Body of pancreas (tissue), 4 donors: ENCODE data around the gene NTMT1. TPM values are rescaled to one million over a fixed set of nuclear protein-coding genes. Genes with fewer than 3 reads are reported as not detected.

Source experiments
- ATAC-seq: fragments of 150-250 bp; one replicate; pipeline ENCODE4 v1.9.1; 2016
- DNase-seq, 4 donors: peaks; one replicate each; pipeline ENCODE4 v3.0.0-alpha.2; 2019
- H3K27ac ChIP-seq, 4 donors: fragments of 200-600 bp; sonication (generic); 1 replicate in 3 of 4; 2 replicates in 1 of 4; pipeline versions ENCODE4 v1.5.1 to v1.6.1; 2016 to 2019; ENCODE audit warnings: mild to moderate bottlenecking in 1 of 4, mixed read lengths in 1 of 4, moderate library complexity in 1 of 4
- H3K27me3 ChIP-seq, 2 donors: fragments of 200-600 bp; sonication (generic); one replicate each; pipeline ENCODE4 v1.6.0; 2016; ENCODE audit warnings: mild to moderate bottlenecking in 1 of 2
- H3K36me3 ChIP-seq, 2 donors: fragments of 200-600 bp; sonication (generic); replicated peaks in 1 of 2; 2 replicates each; pipeline ENCODE4 v1.5.1; 2016; ENCODE audit warnings: low read depth in 2 of 2; ENCODE audit not compliant: insufficient read depth in 1 of 2
- H3K4me1 ChIP-seq: fragments of 200-600 bp; sonication (generic); one replicate; pipeline ENCODE4 v1.6.0; 2016
- H3K4me3 ChIP-seq, 2 donors: fragments of 200-600 bp; sonication (generic); 1 replicate in 1 of 2; 2 replicates in 1 of 2; pipeline ENCODE4 v1.5.1; 2016 to 2019
- H3K9me3 ChIP-seq, 3 donors: fragments of 200-600 bp; sonication (generic); 1 replicate in 2 of 3; 2 replicates in 1 of 3; pipeline ENCODE4 v1.5.1; 2016
- POLR2A ChIP-seq, 3 donors: fragments of 450-650 bp; IDR thresholded peaks; one replicate each; pipeline ENCODE4 v1.6.1; 2016; ENCODE audit warnings: antibody characterized with exemption in 3 of 3, mild to moderate bottlenecking in 2 of 3
- WGBS, 2 donors: methylation state at CpG; one replicate each; pipeline ENCODE4 v1.1.5; 2017; 5-methylcytosine and 5-hydroxymethylcytosine counted together
- intact Hi-C: fragments of 100-400 bp; cut with DNase I; formaldehyde crosslinking; loops from one replicate; pipeline ENCODE4 v1.15.1; 2023
- total RNA-seq, 2 donors: library from RNA; depleted of rRNA; stranded (reverse); fragments of >200 nt; gene quantifications; one replicate each; pipeline ENCODE4 v1.1.0, GENCODE V29; 2016
- TF ChIP-seq, protein P1 (sequence below), 7 experiments: fragments of 450-650 bp in 4 of 7; fragments of 200-600 bp in 3 of 7; sonication (generic) in 3 of 7; IDR thresholded peaks; one replicate each; pipeline ENCODE4 v1.5.1; 2016 to 2019; ENCODE audit warnings: antibody characterized with exemption in 7 of 7

The NTMT1 gene
- total RNA-seq, 2 donors from 2014 or later = 11.2 to 14.5 TPM

DNA sequence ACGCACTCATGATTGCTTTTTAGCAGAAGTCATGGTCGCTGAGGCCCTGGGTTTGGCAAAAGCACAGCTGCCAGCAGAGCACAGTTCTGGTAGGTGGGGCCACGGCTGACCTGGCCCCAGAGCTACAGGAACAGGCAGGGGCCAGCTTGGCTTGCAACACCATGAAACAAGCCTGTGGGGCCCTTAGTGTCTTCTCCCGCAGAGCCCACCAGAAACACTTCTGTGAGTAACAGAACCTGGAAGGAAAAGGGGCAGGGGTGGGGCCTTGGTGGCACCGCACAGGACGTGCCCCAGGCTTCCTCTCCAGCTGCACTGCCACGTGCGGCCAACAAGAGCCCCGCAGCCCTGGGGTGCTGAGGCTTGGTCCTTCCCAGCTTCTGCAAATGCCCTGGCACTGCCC is 11.1 kb downstream of the NTMT1 start:
- H3K9me3 ChIP-seq = no peaks in the 10 kb centered on the region
- TF ChIP-seq, protein P1, sequence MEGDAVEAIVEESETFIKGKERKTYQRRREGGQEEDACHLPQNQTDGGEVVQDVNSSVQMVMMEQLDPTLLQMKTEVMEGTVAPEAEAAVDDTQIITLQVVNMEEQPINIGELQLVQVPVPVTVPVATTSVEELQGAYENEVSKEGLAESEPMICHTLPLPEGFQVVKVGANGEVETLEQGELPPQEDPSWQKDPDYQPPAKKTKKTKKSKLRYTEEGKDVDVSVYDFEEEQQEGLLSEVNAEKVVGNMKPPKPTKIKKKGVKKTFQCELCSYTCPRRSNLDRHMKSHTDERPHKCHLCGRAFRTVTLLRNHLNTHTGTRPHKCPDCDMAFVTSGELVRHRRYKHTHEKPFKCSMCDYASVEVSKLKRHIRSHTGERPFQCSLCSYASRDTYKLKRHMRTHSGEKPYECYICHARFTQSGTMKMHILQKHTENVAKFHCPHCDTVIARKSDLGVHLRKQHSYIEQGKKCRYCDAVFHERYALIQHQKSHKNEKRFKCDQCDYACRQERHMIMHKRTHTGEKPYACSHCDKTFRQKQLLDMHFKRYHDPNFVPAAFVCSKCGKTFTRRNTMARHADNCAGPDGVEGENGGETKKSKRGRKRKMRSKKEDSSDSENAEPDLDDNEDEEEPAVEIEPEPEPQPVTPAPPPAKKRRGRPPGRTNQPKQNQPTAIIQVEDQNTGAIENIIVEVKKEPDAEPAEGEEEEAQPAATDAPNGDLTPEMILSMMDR (IDR thresholded peaks at IDR 0.05) = no peak
- no peak for TF ChIP-seq POLR2A (IDR thresholded peaks at IDR 0.05)
- H3K4me1 ChIP-seq = peaks cover 29% of the 10 kb centered on the region
- intact Hi-C loops = no loop called here
- DNase-seq = peak in 1 of 4 donors; percentile 8
- ATAC-seq = no peak
- 65 to 100% methylated on average over 1 to 9 of the region's 9 CpGs for WGBS, 2 donors
- H3K27ac ChIP-seq = no peak overlapping the region
- no peak overlapping the region for H3K4me3 ChIP-seq
- no peaks in the 10 kb centered on the region for H3K27me3 ChIP-seq
- peaks cover 12 to 31% of the 10 kb centered on the region in 2 donors for H3K36me3 ChIP-seq

DNA sequence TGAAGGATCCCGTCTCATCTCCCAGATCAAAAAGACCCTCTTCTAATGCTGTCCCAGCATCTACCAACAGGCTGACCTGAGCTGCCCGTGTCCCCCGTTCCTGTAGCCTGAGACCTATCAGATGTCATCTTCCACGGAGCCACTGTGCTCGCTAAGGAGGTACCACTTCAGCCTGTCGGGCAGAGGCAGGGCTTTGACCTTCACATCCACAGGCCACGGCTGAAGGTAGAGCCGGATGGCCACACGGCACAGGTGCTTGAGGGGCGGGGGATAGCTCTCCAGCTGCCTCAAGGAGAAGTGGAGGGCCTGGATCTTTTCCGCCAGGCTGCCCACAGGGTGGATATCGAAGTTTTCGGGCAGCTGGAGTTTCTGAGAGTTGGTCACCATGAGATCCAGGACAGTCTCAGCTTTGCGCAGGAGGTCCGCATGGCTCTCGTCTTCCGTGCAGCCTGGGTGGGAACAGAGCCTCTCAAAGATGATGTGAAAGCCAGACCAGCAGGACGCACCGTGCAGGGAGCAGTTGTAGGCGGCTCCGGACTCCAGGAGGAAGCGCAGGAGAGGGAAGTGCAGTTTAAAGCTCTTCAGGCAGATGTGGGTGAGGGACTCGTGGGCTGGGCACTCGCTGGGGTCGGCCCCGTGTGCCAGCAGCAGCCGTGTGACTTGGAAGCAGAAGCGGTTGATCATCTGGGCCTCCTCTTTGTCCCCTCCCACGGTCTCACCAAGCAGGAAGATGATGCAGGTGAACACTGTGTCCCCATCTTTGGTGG is 11.9 kb downstream of the NTMT1 start:
- TF ChIP-seq, protein P1 (IDR thresholded peaks at IDR 0.05) = no peak
- TF ChIP-seq POLR2A (IDR thresholded peaks at IDR 0.05) = no peak
- intact Hi-C loops = no loop called here
- 72 to 73% methylated on average over 11 to 29 of the region's 29 CpGs for WGBS, 2 donors
- no peaks in the 10 kb centered on the region for H3K27me3 ChIP-seq
- H3K4me1 ChIP-seq = peaks cover 28% of the 10 kb centered on the region
- ATAC-seq (no peak), DNase-seq (no peak)
- no peaks in the 10 kb centered on the region for H3K9me3 ChIP-seq
- peaks cover 12 to 31% of the 10 kb centered on the region in 2 donors for H3K36me3 ChIP-seq
- H3K27ac ChIP-seq = no peak overlapping the region
- H3K4me3 ChIP-seq = no peak overlapping the region

DNA sequence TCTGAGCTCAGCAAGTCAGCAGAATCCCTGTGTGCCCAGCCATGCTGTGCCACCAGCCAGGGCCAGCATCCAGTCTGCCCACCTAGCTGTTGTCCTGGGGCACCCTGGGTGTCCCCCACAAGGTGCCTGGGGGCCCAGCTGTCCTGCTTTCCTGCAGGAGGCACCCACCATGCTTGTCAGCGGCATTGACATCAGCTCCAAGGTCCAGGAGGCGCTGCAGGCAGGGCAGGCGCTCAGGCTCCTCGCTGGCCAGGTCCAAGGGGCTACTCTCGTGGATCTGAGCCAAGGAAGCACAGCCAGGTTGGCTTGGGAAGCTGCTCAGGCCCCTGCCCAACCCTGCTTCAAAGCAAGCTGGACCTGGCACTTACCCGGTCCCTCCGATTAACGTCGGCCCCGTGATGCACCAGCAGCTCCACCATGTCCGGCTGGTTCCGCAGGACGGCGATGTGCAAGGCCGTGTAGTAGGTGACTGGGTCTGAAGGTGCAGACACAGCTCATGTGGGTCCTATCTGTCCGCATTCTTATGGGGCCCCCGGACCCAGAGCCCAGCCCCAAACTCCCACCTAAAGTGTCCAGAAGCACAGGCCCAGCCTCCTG is 13.2 kb downstream of the NTMT1 start:
- H3K4me1 ChIP-seq = peaks cover 28% of the 10 kb centered on the region
- no peak overlapping the region for H3K4me3 ChIP-seq
- H3K36me3 ChIP-seq = peaks cover 12 to 31% of the 10 kb centered on the region in 2 donors
- peak overlapping the region in 3 of 4 donors; percentile 77 to 79 (median 77) for H3K27ac ChIP-seq
- no peaks in the 10 kb centered on the region for H3K27me3 ChIP-seq
- H3K9me3 ChIP-seq = no peaks in the 10 kb centered on the region
- TF ChIP-seq POLR2A (IDR thresholded peaks at IDR 0.05) = no peak
- TF ChIP-seq, protein P1 (IDR thresholded peaks at IDR 0.05) = no peak
- DNase-seq (no peak), ATAC-seq (no peak)
- 77% methylated on average over 17 of the region's 17 CpGs; no CpG with 5 or more reads in 1 of the 2 donors for WGBS, 2 donors
- intact Hi-C loops = no loop called here

DNA sequence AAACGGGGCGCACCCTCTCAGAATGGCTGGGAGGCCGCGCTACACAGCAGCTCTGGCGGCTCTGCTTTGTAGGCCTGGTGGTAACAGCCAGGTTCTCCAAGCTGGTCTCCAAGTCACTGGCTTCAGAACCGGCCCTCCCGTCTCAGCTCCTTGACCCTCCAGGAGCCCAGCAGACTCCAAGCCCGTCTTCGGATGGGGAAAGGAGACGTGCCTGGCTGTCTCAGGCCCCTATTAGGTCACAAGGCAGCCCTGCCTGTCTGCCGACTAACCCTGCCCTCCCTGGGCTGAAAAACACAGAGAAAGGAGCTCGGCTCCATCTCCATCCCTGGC is 13.8 kb downstream of the NTMT1 start:
- H3K27ac ChIP-seq = peak overlapping the region in 3 of 4 donors; percentile 77 to 79 (median 77)
- ATAC-seq (no peak), DNase-seq (no peak)
- WGBS, 2 donors = 0 to 51% methylated on average over 1 to 11 of the region's 12 CpGs
- H3K9me3 ChIP-seq = no peaks in the 10 kb centered on the region
- no peak overlapping the region for H3K4me3 ChIP-seq
- H3K4me1 ChIP-seq = peaks cover 28% of the 10 kb centered on the region
- peaks cover 12 to 28% of the 10 kb centered on the region in 2 donors for H3K36me3 ChIP-seq
- TF ChIP-seq, protein P1 (IDR thresholded peaks at IDR 0.05) = no peak
- TF ChIP-seq POLR2A (IDR thresholded peaks at IDR 0.05) = no peak
- intact Hi-C loops = loop anchor here (10.0 kb wide), 1 partner anchor 155 kb away; no protein-coding TSS in a partner anchor
- H3K27me3 ChIP-seq = no peaks in the 10 kb centered on the region
